ENCODE results near the gene LRP8. TPM values are rescaled to one million over a fixed set of nuclear protein-coding genes. Genes with fewer than 3 reads are reported as not detected.

The LRP8 gene
- total RNA-seq, 1 donor from 2014 or later = 4.4 TPM

- Mint-ChIP-seq H3K9me3 (ENCODE audit: low read depth) (peaks cover 4% of the 10 kb centered on the region), H3K27ac (peak overlapping the region; percentile 93), H3K27me3 (peaks cover 13% of the 10 kb centered on the region), H3K4me1 (ENCODE audit: low read depth) (peaks cover 18% of the 10 kb centered on the region), H3K36me3 (ENCODE audit: insufficient read depth) (peaks cover 15% of the 10 kb centered on the region), H3K4me3 (ENCODE audit: low read depth) (peak overlapping the region; percentile 92)
- TF ChIP-seq CTCF (IDR thresholded peaks at IDR 0.05; ENCODE audit: unreplicated experiment) = no peak
- DNase-seq (ENCODE audit: low spot score, unreplicated experiment) = no peak
Observed at GRCh38 chr1:53198241-53198651, 129.6 kb downstream of the LRP8 start.

- Mint-ChIP-seq H3K9me3 (ENCODE audit: low read depth) (peaks cover under 1% of the 10 kb centered on the region), H3K4me3 (ENCODE audit: low read depth) (peak overlapping the region; percentile 92), H3K27me3 (peaks cover 14% of the 10 kb centered on the region), H3K4me1 (ENCODE audit: low read depth) (peaks cover 18% of the 10 kb centered on the region), H3K36me3 (ENCODE audit: insufficient read depth) (peaks cover 8% of the 10 kb centered on the region), H3K27ac (peak overlapping the region; percentile 93)
- TF ChIP-seq CTCF (IDR thresholded peaks at IDR 0.05; ENCODE audit: unreplicated experiment) = no peak
- no peak for DNase-seq (ENCODE audit: low spot score, unreplicated experiment)
Observed at GRCh38 chr1:53197291-53198200, 130.3 kb downstream of the LRP8 start.

- Mint-ChIP-seq H3K4me3 (ENCODE audit: low read depth) (peak within 1 kb of the TSS; percentile 92), H3K4me1 (ENCODE audit: low read depth) (peaks cover 18% of the 10 kb centered on the region), H3K27ac (peak within 1 kb of the TSS; percentile 93), H3K36me3 (ENCODE audit: insufficient read depth) (peaks cover 3% of the 10 kb centered on the region), H3K9me3 (ENCODE audit: low read depth) (no peaks in the 10 kb centered on the region), H3K27me3 (peaks cover 14% of the 10 kb centered on the region)
- peak; percentile 77 for DNase-seq (ENCODE audit: low spot score, unreplicated experiment)
- TF ChIP-seq CTCF (IDR thresholded peaks at IDR 0.05; ENCODE audit: unreplicated experiment) = no peak
Observed at GRCh38 chr1:53196485-53197290, 131.2 kb downstream of the LRP8 start, which contains the start of gene CPT2. CPT2 (plus strand) TSS chr1:53196824; CDS start chr1:53196944, 120 bp downstream.

DNA sequence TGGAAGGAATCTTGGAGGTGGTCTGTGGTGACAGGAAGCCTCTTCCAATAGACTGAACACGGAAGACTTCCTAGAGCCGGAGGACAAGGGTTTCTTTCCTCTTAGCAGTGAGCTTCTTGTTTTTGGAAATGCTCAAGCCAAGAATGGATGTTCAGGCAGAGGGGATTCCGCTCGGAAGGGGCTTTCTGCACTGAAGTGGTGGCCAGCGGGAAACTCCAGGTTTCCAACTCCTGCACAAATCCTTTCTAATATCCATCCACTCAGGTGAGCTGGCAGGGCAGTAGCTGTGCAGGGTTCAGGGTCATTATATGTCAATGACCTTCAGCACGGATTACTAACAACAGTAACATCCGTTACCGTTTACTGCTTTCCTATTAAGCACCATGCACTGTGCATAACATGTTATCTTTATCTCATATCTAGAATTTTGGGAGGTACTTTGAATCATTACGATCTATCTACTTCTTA lies 131.8 kb downstream of the LRP8 start:
- Mint-ChIP-seq H3K4me3 (ENCODE audit: low read depth) (peak overlapping the region; percentile 92), H3K36me3 (ENCODE audit: insufficient read depth) (peaks cover 1% of the 10 kb centered on the region), H3K4me1 (ENCODE audit: low read depth) (peaks cover 18% of the 10 kb centered on the region), H3K27ac (peak overlapping the region; percentile 91), H3K9me3 (ENCODE audit: low read depth) (no peaks in the 10 kb centered on the region), H3K27me3 (peaks cover 14% of the 10 kb centered on the region)
- no peak for DNase-seq (ENCODE audit: low spot score, unreplicated experiment)
- no peak for TF ChIP-seq CTCF (IDR thresholded peaks at IDR 0.05; ENCODE audit: unreplicated experiment)
